ENCODE results near the gene DOHH.

The DOHH gene

GRCh38 chr19:3500429-3501101 lies at the start of gene DOHH:
TSS of gene DOHH (minus strand) at chr19:3500674. CDS start at chr19:3496814, 3,860 bp downstream.
- peak; percentile 90 for DNase-seq

GRCh38 chr19:3549816-3550215 lies 49.3 kb upstream of the DOHH start:
- no peak for DNase-seq

GRCh38 chr19:3548606-3549005 lies 48.1 kb upstream of the DOHH start:
- peak; percentile 18 for DNase-seq

GRCh38 chr19:3547767-3548282 lies 47.4 kb upstream of the DOHH start:
- no peak for DNase-seq

GRCh38 chr19:3547301-3547731 lies 46.8 kb upstream of the DOHH start:
- DNase-seq = no peak

- DNase-seq = no peak
Measured at GRCh38 chr19:3546119-3546518, 45.6 kb upstream of the DOHH start.

GRCh38 chr19:3545669-3546034 lies 45.2 kb upstream of the DOHH start:
- DNase-seq = no peak

- peak; percentile 58 for DNase-seq
Measured at GRCh38 chr19:3544742-3545668, 44.5 kb upstream of the DOHH start.

- no peak for DNase-seq
Measured at GRCh38 chr19:3544058-3544376, 43.5 kb upstream of the DOHH start.

GRCh38 chr19:3543150-3544057 lies 42.9 kb upstream of the DOHH start:
- no peak for DNase-seq

GRCh38 chr19:3539756-3540118 lies 39.3 kb upstream of the DOHH start:
- DNase-seq = no peak

- peak; percentile 13 for DNase-seq
Measured at GRCh38 chr19:3538965-3539755, 38.7 kb upstream of the DOHH start, which contains the start of gene TEKTIP1. TSS of gene TEKTIP1 (plus strand) at chr19:3539174. CDS start at chr19:3539178, 4 bp downstream.

- no peak for DNase-seq
Measured at GRCh38 chr19:3538258-3538929, 37.9 kb upstream of the DOHH start.

GRCh38 chr19:3537438-3538240 lies 37.2 kb upstream of the DOHH start:
- DNase-seq = no peak

- no peak for DNase-seq
Measured at GRCh38 chr19:3537101-3537437, 36.6 kb upstream of the DOHH start.

GRCh38 chr19:3536429-3537100 lies 36.1 kb upstream of the DOHH start:
- no peak for DNase-seq

GRCh38 chr19:3535981-3536380 lies 35.5 kb upstream of the DOHH start:
- no peak for DNase-seq

- no peak for DNase-seq
Measured at GRCh38 chr19:3535563-3535965, 35.1 kb upstream of the DOHH start.

GRCh38 chr19:3535235-3535535 lies 34.7 kb upstream of the DOHH start:
- no peak for DNase-seq

Measured in T1000 (cell line).